Parathyroid adenoma (tissue), 2 donors: ENCODE measurements around the gene SLC41A3.

Experiments used
- H2AFZ ChIP-seq: fragments of 300-600 bp; sonication (generic); one replicate; pipeline ENCODE4 v1.7.0; 2017; ENCODE audit warnings: antibody characterized with exemption, mild to moderate bottlenecking
- H3K27ac ChIP-seq: fragments of 300-600 bp; sonication (generic); one replicate; pipeline ENCODE4 v1.7.0; 2017
- H3K27me3 ChIP-seq: fragments of 300-600 bp; sonication (generic); one replicate; pipeline ENCODE4 v1.7.0; 2017; ENCODE audit warnings: low read length; ENCODE audit not compliant: control insufficient read depth, insufficient read depth
- H3K36me3 ChIP-seq: fragments of 300-600 bp; sonication (generic); one replicate; pipeline ENCODE4 v1.7.0; 2017; ENCODE audit warnings: low read length; ENCODE audit not compliant: control insufficient read depth, insufficient read depth
- H3K4me1 ChIP-seq: fragments of 300-600 bp; sonication (generic); one replicate; pipeline ENCODE4 v1.7.0; 2017; ENCODE audit warnings: control low read depth
- H3K4me2 ChIP-seq: fragments of 300-600 bp; sonication (generic); one replicate; pipeline ENCODE4 v1.7.0; 2017; ENCODE audit warnings: low read length
- H3K4me3 ChIP-seq: fragments of 300-600 bp; sonication (generic); one replicate; pipeline ENCODE4 v1.7.0; 2017; ENCODE audit warnings: low read depth, low read length
- H3K79me2 ChIP-seq: fragments of 300-600 bp; sonication (generic); one replicate; pipeline ENCODE4 v1.7.0; 2017; ENCODE audit warnings: control low read depth
- H3K9ac ChIP-seq: fragments of 300-600 bp; sonication (generic); one replicate; pipeline ENCODE4 v1.7.0; 2017; ENCODE audit warnings: mild to moderate bottlenecking
- H3K9me3 ChIP-seq: fragments of 300-600 bp; sonication (generic); one replicate; pipeline ENCODE4 v1.7.0; 2017; ENCODE audit warnings: low read length; ENCODE audit not compliant: control insufficient read depth
- CTCF ChIP-seq: fragments of 300-600 bp; sonication (generic); IDR thresholded peaks from one replicate; pipeline ENCODE4 v1.7.0; 2017; ENCODE audit warnings: antibody characterized with exemption, mild to moderate bottlenecking
- donor health status: primary hyperparathyroidism.

Gene SLC41A3

GRCh38 chr3:126052196-126053058 is 31.5 kb downstream of the SLC41A3 start:
- Histone ChIP-seq H3K4me1 (no peaks in the 10 kb centered on the region), H3K36me3 (no peaks in the 10 kb centered on the region), H3K27ac (no peak overlapping the region), H3K79me2 (no peaks in the 10 kb centered on the region), H3K4me2 (no peak overlapping the region), H3K9me3 (no peaks in the 10 kb centered on the region), H2AFZ (no peak overlapping the region), H3K4me3 (no peak overlapping the region), H3K9ac (no peak overlapping the region), H3K27me3 (no peaks in the 10 kb centered on the region)
- no peak for TF ChIP-seq CTCF

GRCh38 chr3:126051741-126052140 is 32.2 kb downstream of the SLC41A3 start:
- H3K79me2 ChIP-seq, result no peaks in the 10 kb centered on the region
- no peak overlapping the region for H3K27ac ChIP-seq
- TF ChIP-seq CTCF, result no peak
- H3K4me2 ChIP-seq, result no peak overlapping the region
- H3K36me3 ChIP-seq, result no peaks in the 10 kb centered on the region
- H3K9me3 ChIP-seq, result no peaks in the 10 kb centered on the region
- no peak overlapping the region for H3K9ac ChIP-seq
- no peak overlapping the region for H3K4me3 ChIP-seq
- H3K4me1 ChIP-seq, result no peaks in the 10 kb centered on the region
- no peaks in the 10 kb centered on the region for H3K27me3 ChIP-seq
- H2AFZ ChIP-seq, result no peak overlapping the region

GRCh38 chr3:126051234-126051633 is 32.7 kb downstream of the SLC41A3 start:
- Histone ChIP-seq H3K27me3 (no peaks in the 10 kb centered on the region), H3K9ac (no peak overlapping the region), H3K9me3 (no peaks in the 10 kb centered on the region), H3K79me2 (no peaks in the 10 kb centered on the region), H3K27ac (no peak overlapping the region), H3K36me3 (no peaks in the 10 kb centered on the region), H3K4me2 (no peak overlapping the region), H3K4me1 (no peaks in the 10 kb centered on the region), H3K4me3 (no peak overlapping the region), H2AFZ (no peak overlapping the region)
- TF ChIP-seq CTCF, result no peak

- Histone ChIP-seq H3K9me3 (no peaks in the 10 kb centered on the region), H3K4me3 (no peak overlapping the region), H3K27ac (no peak overlapping the region), H3K4me1 (no peaks in the 10 kb centered on the region), H3K27me3 (no peaks in the 10 kb centered on the region), H3K9ac (no peak overlapping the region), H3K36me3 (no peaks in the 10 kb centered on the region), H3K4me2 (no peak overlapping the region), H2AFZ (no peak overlapping the region), H3K79me2 (no peaks in the 10 kb centered on the region)
- no peak for TF ChIP-seq CTCF
These were observed 33.3 kb downstream of the SLC41A3 start for GRCh38 chr3:126050626-126051025.

GRCh38 chr3:126050050-126050392 is 33.9 kb downstream of the SLC41A3 start:
- no peaks in the 10 kb centered on the region for H3K36me3 ChIP-seq
- no peaks in the 10 kb centered on the region for H3K27me3 ChIP-seq

More at GRCh38 chr3:126050050-126050392, 33.9 kb downstream of the SLC41A3 start:
- H2AFZ ChIP-seq, result no peak overlapping the region
- H3K4me3 ChIP-seq, result no peak overlapping the region
- no peak overlapping the region for H3K9ac ChIP-seq
- H3K79me2 ChIP-seq, result no peaks in the 10 kb centered on the region
- no peak overlapping the region for H3K4me2 ChIP-seq
- H3K27ac ChIP-seq, result no peak overlapping the region
- H3K9me3 ChIP-seq, result no peaks in the 10 kb centered on the region
- TF ChIP-seq CTCF, result no peak
- H3K4me1 ChIP-seq, result no peaks in the 10 kb centered on the region
